ENCODE measurements around the gene SNAP23. TPM values are rescaled to one million over a fixed set of nuclear protein-coding genes. Genes with fewer than 3 reads are reported as not detected.
"Not testable (repeated sequence)": the region's sequence is repeated elsewhere in the genome, so short reads cannot be mapped to it uniquely, and the experiment has no call there.

Gene SNAP23
- polyA plus RNA-seq, 3 donors, result 104 to 198 (median 187) TPM

DNA sequence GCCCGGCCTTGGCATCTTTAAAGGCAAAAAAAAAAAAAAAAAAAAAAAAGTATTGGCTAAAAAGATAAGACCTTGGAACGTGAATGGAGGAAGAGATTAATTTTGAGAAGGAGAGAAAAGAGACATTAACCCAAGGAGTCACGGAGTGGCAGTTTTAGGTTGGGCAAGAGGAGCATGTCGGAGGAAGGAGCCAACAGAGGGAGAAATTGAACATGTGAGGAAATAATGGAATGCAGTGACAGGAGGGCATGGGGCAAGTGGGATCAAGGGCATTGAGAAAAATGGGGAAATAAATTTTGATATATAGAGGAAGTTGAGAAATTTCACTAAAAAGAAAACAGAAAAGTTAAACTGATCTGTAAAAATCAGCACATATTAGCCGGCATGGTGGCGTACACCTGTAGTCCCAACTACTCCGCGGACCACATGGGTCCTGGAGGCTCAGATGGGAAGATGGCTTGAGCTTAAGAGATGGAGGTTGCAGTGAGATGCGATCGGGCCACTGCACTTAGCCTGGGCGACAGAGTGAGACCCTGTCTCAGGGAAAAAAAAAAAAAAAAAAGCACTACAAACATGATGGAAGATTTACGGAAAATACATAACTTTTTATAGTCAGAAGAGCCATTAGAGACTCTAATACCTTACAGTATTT, 54.4 kb downstream of the SNAP23 start:
- Mint-ChIP-seq H3K9me3 (peaks cover 0 to 2% (median 0%) of the 10 kb centered on the region in 7 donors), H3K36me3 (peaks cover 4 to 18% of the 10 kb centered on the region in 2 donors), H3K4me3 (peak overlapping the region; percentile 90 to 98), H3K27ac (peak overlapping the region; percentile 80 to 99 (median 96)), H3K27me3 (ENCODE audit: low read depth in 3 of 3) (peaks cover 0 to 4% (median 0%) of the 10 kb centered on the region in 3 donors), H3K4me1 (peaks cover 57% of the 10 kb centered on the region)
- DNase-seq, result peak; percentile 23 to 73 (median 69)
- WGBS (ENCODE audit: insufficient coverage), result 33% methylated on average over 6 of the region's 12 CpGs
- Histone ChIP-seq H3K79me2 (ENCODE audit: insufficient read depth, low read length) (peaks cover 87% of the 10 kb centered on the region), H3K4me1 (ENCODE audit: control insufficient read depth in 1 of 2, insufficient read depth in 2 of 2, low read length in 2 of 2) (peaks cover 32 to 57% of the 10 kb centered on the region in 2 donors), H3K27ac (ENCODE audit: low read depth in 1 of 2, low read length in 2 of 2) (peak overlapping the region; percentile 86 to 95), H4K20me1 (ENCODE audit: insufficient read depth, low read length) (no peaks in the 10 kb centered on the region), H3K9ac (ENCODE audit: insufficient read depth, low read length, poor library complexity, severe bottlenecking) (peak overlapping the region; percentile 19), H3K4me2 (replicated peaks; ENCODE audit: extremely low read depth, low read length, poor library complexity, severe bottlenecking) (peak overlapping the region; percentile 95), H3K36me3 (replicated peaks in 1 of 2; ENCODE audit: control insufficient read depth in 1 of 2, insufficient read depth in 2 of 2, low read length in 2 of 2) (no peaks in the 10 kb centered on the region), H3K27me3 (ENCODE audit: control insufficient read depth in 2 of 2, insufficient read depth in 2 of 2, low read length in 2 of 2) (no peaks in the 10 kb centered on the region), H2AFZ (ENCODE audit: insufficient read depth, low read depth, low read length, poor library complexity, severe bottlenecking) (peak overlapping the region; percentile 82), H3K4me3 (replicated peaks in 1 of 3; ENCODE audit: low read depth in 2 of 3, low read length in 3 of 3) (peak overlapping the region; percentile 59 to 99 (median 82)), H3K9me3 (replicated peaks in 1 of 2; ENCODE audit: control insufficient read depth in 1 of 2, insufficient read depth in 1 of 2, low read length in 2 of 2) (no peaks in the 10 kb centered on the region)
- intact Hi-C loops (cut with micrococcal nuclease), result loop anchor here (2.0 kb wide), 1 partner anchor 55 kb away; the partner anchor contains the start of gene SNAP23 (in 2 of the 2)
- TF ChIP-seq, protein P1, sequence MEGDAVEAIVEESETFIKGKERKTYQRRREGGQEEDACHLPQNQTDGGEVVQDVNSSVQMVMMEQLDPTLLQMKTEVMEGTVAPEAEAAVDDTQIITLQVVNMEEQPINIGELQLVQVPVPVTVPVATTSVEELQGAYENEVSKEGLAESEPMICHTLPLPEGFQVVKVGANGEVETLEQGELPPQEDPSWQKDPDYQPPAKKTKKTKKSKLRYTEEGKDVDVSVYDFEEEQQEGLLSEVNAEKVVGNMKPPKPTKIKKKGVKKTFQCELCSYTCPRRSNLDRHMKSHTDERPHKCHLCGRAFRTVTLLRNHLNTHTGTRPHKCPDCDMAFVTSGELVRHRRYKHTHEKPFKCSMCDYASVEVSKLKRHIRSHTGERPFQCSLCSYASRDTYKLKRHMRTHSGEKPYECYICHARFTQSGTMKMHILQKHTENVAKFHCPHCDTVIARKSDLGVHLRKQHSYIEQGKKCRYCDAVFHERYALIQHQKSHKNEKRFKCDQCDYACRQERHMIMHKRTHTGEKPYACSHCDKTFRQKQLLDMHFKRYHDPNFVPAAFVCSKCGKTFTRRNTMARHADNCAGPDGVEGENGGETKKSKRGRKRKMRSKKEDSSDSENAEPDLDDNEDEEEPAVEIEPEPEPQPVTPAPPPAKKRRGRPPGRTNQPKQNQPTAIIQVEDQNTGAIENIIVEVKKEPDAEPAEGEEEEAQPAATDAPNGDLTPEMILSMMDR (IDR thresholded peaks at IDR 0.05), result no peak

DNA sequence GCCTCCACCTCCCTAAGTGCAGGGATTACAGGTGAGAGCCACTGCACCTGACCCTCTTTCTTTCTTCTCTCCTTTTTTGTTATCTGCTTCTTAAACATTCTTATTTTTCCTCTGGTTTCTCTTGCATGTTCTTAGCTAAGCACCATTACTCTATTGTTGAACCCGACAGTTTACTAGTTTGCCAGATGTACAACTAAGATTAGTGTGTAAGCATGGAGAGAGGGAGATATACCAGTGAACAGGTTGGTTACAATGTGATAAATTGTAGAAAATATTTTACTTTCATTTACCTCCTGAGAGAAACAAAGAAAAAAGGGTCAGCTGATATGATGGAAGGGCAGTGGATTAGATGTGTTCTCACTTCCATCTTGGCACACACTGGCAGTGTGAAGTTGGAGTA, 58.1 kb downstream of the SNAP23 start:
- peaks cover 13 to 19% of the 10 kb centered on the region in 2 donors for H3K36me3 Mint-ChIP-seq
- Histone ChIP-seq H3K27me3 (ENCODE audit: control insufficient read depth in 2 of 2, insufficient read depth in 2 of 2, low read length in 2 of 2) (no peaks in the 10 kb centered on the region), H3K4me3 (replicated peaks in 1 of 3; ENCODE audit: low read depth in 2 of 3, low read length in 3 of 3) (no peak overlapping the region), H3K4me1 (ENCODE audit: control insufficient read depth in 1 of 2, insufficient read depth in 2 of 2, low read length in 2 of 2) (peaks cover 11 to 24% of the 10 kb centered on the region in 2 donors), H4K20me1 (ENCODE audit: insufficient read depth, low read length) (no peaks in the 10 kb centered on the region), H3K9ac (ENCODE audit: insufficient read depth, low read length, poor library complexity, severe bottlenecking) (no peak overlapping the region), H3K27ac (ENCODE audit: low read depth in 1 of 2, low read length in 2 of 2) (peak overlapping the region in 1 of 2 donors; percentile 40), H3K79me2 (ENCODE audit: insufficient read depth, low read length) (peaks cover 84% of the 10 kb centered on the region), H3K9me3 (replicated peaks in 1 of 2; ENCODE audit: control insufficient read depth in 1 of 2, insufficient read depth in 1 of 2, low read length in 2 of 2) (no peaks in the 10 kb centered on the region), H3K4me2 (replicated peaks; ENCODE audit: extremely low read depth, low read length, poor library complexity, severe bottlenecking) (no peak overlapping the region), H3K36me3 (replicated peaks in 1 of 2; ENCODE audit: control insufficient read depth in 1 of 2, insufficient read depth in 2 of 2, low read length in 2 of 2) (peaks cover 2 to 11% of the 10 kb centered on the region in 2 donors), H2AFZ (ENCODE audit: insufficient read depth, low read depth, low read length, poor library complexity, severe bottlenecking) (no peak overlapping the region)
- no CpG with 5 or more reads among the region's 1 CpG for WGBS (ENCODE audit: insufficient coverage)
- TF ChIP-seq, protein P1 (IDR thresholded peaks at IDR 0.05), result no peak
- no peak overlapping the region for H3K4me3 Mint-ChIP-seq
- H3K9me3 Mint-ChIP-seq, result no peaks in the 10 kb centered on the region
- DNase-seq, result no peak
- H3K27ac Mint-ChIP-seq, result peak overlapping the region in 4 of 7 donors; percentile 0 to 85 (median 18)
- peaks cover 27% of the 10 kb centered on the region for H3K4me1 Mint-ChIP-seq
- H3K27me3 Mint-ChIP-seq (ENCODE audit: low read depth in 3 of 3), result peaks cover 0 to 4% (median 0%) of the 10 kb centered on the region in 3 donors
- intact Hi-C loops (cut with micrococcal nuclease), result no loop called here

DNA sequence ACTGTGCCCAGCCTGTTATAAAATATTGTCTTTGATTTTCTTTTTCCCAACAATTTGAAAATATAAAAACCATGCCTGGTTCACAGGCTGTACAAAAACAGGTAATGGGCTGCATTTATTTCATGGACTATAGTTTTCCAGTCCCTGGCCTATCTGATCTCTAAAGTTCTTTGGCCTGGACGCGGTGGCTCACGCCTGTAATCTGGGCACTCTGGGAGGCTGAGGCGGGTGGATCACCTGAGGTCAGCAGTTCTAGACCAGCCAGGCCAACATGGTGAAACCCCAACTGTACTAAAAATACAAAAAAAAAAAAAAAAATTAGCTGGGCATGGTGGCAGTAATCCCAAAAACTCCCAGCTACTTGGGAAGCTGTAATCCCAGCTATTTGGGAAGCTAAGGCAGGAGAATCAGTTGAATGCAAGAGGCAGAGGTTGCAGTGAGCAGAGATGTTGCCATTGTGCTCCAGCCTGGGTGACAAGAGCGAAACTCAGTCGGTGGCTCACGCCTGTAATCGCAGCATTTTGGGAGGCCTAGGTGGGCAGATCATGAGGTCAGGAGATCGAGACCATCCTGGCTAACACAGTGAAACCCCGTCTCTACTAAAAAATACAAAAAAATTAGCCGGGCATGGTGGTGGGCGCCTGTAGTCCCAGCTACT, 61.2 kb downstream of the SNAP23 start:
- H3K9ac ChIP-seq (ENCODE audit: insufficient read depth, low read length, poor library complexity, severe bottlenecking); H3K4me3 Mint-ChIP-seq; H3K27ac ChIP-seq (ENCODE audit: low read depth in 1 of 2, low read length in 2 of 2); H3K4me2 ChIP-seq (replicated peaks; ENCODE audit: extremely low read depth, low read length, poor library complexity, severe bottlenecking); H2AFZ ChIP-seq (ENCODE audit: insufficient read depth, low read depth, low read length, poor library complexity, severe bottlenecking); H3K27me3 ChIP-seq (ENCODE audit: control insufficient read depth in 2 of 2, insufficient read depth in 2 of 2, low read length in 2 of 2); H3K9me3 Mint-ChIP-seq; H3K4me3 ChIP-seq (replicated peaks in 1 of 3; ENCODE audit: low read depth in 2 of 3, low read length in 3 of 3); DNase-seq; H3K9me3 ChIP-seq (replicated peaks in 1 of 2; ENCODE audit: control insufficient read depth in 1 of 2, insufficient read depth in 1 of 2, low read length in 2 of 2); intact Hi-C loops (cut with micrococcal nuclease); H4K20me1 ChIP-seq (ENCODE audit: insufficient read depth, low read length); H3K27me3 Mint-ChIP-seq (ENCODE audit: low read depth in 3 of 3): not testable (repeated sequence)
- WGBS (ENCODE audit: insufficient coverage), result 97% methylated on average over 7 of the region's 12 CpGs
- Histone ChIP-seq H3K79me2 (ENCODE audit: insufficient read depth, low read length) (peaks cover 56% of the 10 kb centered on the region), H3K36me3 (replicated peaks in 1 of 2; ENCODE audit: control insufficient read depth in 1 of 2, insufficient read depth in 2 of 2, low read length in 2 of 2) (peaks cover 33 to 42% of the 10 kb centered on the region in 2 donors), H3K4me1 (ENCODE audit: control insufficient read depth in 1 of 2, insufficient read depth in 2 of 2, low read length in 2 of 2) (peaks cover 0 to 11% of the 10 kb centered on the region in 2 donors)
- peaks cover 41 to 49% of the 10 kb centered on the region in 2 donors for H3K36me3 Mint-ChIP-seq
- peaks cover 14% of the 10 kb centered on the region for H3K4me1 Mint-ChIP-seq
- H3K27ac Mint-ChIP-seq, result peak overlapping the region in 2 of 7 donors; percentile 35 to 50

Data from CD14-positive monocyte (primary cell).